Measurements from ENCODE around the gene SORL1.

- TF ChIP-seq CTCF (IDR thresholded peaks at IDR 0.05) (no peak), POLR2AphosphoS5 (IDR thresholded peaks at IDR 0.05) (no peak), POLR2A (IDR thresholded peaks at IDR 0.05) (no peak)
Observed at GRCh38 chr11:121478226-121478894, 26.2 kb downstream of the SORL1 start.

Data from gastroesophageal sphincter (tissue), 3 donors.